ENCODE measurements around the gene CNNM2.
A peak's percentile ranks its signal among the peaks of the same experiment; 100 is the strongest.

CNNM2 gene

GRCh38 chr10:103025696-103026095 lies 107.6 kb downstream of the CNNM2 start:
- DNase-seq (ENCODE audit: insufficient read length, low spot score) (no peak), FAIRE-seq (no peak)
- no peak for TF ChIP-seq CTCF (IDR thresholded peaks at IDR 0.05; ENCODE audit: insufficient read depth, missing control alignments)

DNA sequence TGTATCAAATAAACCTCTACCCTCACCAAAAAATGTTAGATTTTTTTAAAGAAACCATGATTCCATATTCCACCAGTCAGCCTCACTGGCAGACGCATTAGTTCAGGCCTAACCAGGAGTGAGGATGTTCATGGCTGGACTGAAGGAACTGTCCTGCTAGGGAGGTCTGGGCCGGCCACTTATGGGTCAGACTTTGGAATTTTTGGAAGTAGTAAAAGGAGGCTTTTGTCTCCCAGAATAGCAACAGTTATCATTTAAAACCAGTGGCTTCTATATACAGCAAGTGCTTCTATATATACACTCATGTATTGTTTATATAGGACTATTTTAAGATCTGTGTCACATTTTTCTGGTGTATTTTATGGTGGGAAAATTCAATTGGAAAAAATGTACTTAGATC lies 120.5 kb downstream of the CNNM2 start:
- TF ChIP-seq CTCF (IDR thresholded peaks at IDR 0.05; ENCODE audit: insufficient read depth, missing control alignments), result no peak
- DNase-seq (ENCODE audit: insufficient read length, low spot score), result no peak
- no peak for FAIRE-seq

DNA sequence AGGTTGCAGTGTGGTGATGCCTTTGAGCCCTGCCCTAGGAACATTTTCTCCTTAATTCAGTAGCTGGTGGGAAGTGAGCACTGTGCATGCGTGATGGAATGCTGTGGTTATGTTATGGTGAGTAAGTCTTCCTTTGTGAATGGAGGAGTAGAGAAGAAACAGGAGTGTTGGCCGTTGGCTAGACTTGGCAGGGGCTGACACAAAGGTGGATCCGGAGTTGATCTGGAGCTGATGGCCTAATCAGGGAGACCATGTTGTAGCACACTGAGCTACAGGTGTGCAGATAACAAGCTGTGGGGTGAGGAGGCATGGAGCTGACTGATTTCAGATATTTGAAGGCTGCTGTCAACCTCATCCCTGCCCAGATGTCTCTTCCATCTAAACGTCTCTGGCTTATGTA lies 122.3 kb downstream of the CNNM2 start:
- no peak for FAIRE-seq
- DNase-seq (ENCODE audit: insufficient read length, low spot score), result no peak
- TF ChIP-seq CTCF (IDR thresholded peaks at IDR 0.05; ENCODE audit: insufficient read depth, missing control alignments), result no peak

DNA sequence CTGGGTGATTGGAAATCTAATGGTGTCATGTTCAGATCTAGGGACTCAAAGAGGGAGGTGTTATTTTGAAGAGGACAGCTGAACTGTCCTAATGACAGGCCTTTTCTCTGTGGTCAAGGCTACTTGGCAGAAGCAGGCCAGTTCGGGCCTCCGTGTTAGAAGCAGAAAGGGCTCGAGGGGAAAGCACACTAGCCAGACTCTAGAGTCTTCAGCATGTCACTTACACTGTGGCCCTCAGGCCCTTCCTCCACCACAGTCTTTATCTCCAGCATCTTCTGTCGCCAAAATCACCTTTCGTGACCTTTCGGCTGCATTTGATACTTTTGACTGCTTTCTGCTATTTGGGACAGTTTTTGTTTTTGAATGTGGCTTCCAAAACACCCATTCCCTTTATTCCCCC lies 123.3 kb downstream of the CNNM2 start:
- DNase-seq (ENCODE audit: insufficient read length, low spot score), result no peak
- FAIRE-seq, result no peak

DNA sequence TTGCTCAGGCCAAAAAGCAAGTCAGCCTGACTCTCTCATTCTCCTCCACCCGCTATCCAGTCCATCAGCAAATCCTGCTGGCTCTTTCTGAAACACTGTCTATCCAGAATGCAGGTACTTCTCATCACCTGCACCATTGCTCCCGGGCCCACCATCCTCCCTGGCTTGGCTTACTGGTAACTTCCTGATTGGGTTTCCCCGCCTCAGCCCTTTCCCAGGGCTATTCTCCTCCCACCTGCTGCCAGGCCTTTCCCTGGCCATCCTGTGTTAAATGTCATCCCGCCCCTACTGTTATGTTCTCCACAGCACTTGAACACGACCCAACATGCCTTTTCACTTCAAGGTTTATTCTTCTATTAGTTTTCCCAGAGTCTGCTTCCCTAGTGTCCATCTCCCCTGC lies 124.0 kb downstream of the CNNM2 start:
- TF ChIP-seq CTCF (IDR thresholded peaks at IDR 0.05; ENCODE audit: insufficient read depth, missing control alignments), result no peak
- FAIRE-seq (no peak), DNase-seq (ENCODE audit: insufficient read length, low spot score) (no peak)

More for the DNA sequence above, 123.3 kb downstream of the CNNM2 start:
- no peak for TF ChIP-seq CTCF (IDR thresholded peaks at IDR 0.05; ENCODE audit: insufficient read depth, missing control alignments)

DNA sequence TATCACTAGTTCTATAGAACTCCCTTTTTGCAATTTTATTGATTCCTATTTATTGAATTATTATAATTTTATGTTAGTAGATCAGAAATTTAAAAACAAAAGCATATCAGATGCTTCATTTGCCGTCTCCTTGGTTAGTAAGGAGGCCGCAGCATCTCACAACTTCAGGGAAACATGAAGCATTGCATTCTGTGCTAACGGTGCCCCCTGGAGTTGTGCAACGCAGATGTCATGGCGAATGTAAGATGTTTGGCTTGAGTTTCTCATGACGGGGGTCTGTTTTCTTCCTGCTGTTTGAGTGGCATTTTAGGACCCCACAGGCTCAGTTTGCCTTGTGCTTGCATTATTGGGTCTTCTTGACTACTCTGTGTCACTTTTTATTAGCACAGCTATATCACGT lies 124.8 kb downstream of the CNNM2 start:
- DNase-seq (ENCODE audit: insufficient read length, low spot score) (no peak), FAIRE-seq (no peak)
- peak; percentile 3 for TF ChIP-seq CTCF (IDR thresholded peaks at IDR 0.05; ENCODE audit: insufficient read depth, missing control alignments)

DNA sequence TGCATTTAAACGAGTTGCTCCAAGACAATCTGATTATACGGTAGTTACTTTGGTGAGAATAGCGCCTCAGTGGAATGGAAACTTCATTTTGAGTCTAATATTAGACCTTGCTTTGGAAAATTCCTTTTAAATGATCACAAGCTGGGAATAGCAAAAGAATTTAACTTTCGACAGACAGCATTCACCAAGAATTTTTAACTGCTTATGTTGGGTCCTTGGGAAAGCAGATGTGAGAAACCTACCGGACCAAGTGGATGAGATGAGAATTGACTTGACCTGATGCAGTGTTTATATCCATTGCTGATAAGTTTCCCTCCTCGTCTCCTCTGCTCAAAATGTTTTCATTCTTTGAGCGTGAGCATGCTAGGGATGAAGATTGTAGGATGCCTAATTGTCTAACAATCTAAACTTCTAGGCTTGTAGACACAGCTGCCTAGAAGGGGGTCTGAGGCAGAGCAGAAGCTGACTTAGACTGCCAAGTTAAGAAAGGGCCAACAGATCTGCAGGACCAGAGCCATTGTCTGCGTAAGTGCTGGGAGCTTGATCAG lies 126.9 kb downstream of the CNNM2 start:
- FAIRE-seq (no peak), DNase-seq (ENCODE audit: insufficient read length, low spot score) (no peak)
- no peak for TF ChIP-seq CTCF (IDR thresholded peaks at IDR 0.05; ENCODE audit: insufficient read depth, missing control alignments)
